Right lobe of liver (tissue), 4 donors: Measurements from ENCODE around the gene KIF6.

Experiments used
- POLR2A ChIP-seq: fragments of 450-650 bp; IDR thresholded peaks from one replicate; pipeline ENCODE4 v1.6.1; 2017; ENCODE audit warnings: antibody characterized with exemption, mild to moderate bottlenecking
- TF ChIP-seq, protein P1 (sequence below), 4 donors: fragments of 200-600 bp in 3 of 4; fragments of 450-650 bp in 1 of 4; IDR thresholded peaks; one replicate each; pipeline versions ENCODE4 v1.5.1 to v1.8.0; 2016 to 2022; ENCODE audit warnings: antibody characterized with exemption in 4 of 4, mild to moderate bottlenecking in 2 of 4
- donor health status: DM: no; HTN: no; CAD: no.
- donor health status: DM: no; HTN: no; CAD: no.
- donor health status: DM: no; HTN: yes; CAD: no.

DNA sequence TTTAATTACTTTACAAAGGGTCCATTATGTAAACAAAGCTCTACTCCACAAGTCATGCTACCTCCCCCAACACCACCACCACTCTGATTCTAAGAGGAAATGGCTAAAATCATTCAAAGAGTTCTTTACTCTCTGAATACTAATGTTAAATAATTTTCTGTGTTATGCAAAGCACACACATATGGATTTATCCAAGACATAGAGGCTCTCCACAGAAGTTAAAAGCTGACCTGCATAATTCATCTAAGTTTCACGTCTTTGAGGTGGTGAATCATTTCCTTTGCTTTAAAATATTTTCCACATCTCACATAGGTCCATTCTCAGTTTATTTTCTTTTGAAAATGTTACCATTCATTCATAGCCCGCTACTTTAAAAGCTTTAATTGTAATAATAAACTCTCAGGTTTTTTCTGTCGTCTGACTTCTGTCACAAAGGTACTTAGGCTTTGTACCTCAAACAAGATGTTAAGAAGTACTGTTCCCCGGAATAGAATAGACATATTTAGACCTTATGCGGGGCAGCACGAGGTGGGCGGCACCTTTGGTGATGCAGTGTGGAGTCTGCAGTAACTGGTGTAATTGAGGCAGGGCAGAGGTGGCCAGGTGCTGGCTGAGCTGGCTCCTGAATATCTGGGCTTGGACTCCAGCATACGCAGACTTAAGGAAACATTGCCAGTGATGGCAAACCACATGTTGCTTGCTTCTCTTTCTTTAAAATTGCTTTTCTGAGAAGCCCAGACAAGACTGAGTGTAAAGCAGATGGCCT lies 55.8 kb downstream of the KIF6 start:
- no peak for TF ChIP-seq POLR2A
- TF ChIP-seq, protein P1, sequence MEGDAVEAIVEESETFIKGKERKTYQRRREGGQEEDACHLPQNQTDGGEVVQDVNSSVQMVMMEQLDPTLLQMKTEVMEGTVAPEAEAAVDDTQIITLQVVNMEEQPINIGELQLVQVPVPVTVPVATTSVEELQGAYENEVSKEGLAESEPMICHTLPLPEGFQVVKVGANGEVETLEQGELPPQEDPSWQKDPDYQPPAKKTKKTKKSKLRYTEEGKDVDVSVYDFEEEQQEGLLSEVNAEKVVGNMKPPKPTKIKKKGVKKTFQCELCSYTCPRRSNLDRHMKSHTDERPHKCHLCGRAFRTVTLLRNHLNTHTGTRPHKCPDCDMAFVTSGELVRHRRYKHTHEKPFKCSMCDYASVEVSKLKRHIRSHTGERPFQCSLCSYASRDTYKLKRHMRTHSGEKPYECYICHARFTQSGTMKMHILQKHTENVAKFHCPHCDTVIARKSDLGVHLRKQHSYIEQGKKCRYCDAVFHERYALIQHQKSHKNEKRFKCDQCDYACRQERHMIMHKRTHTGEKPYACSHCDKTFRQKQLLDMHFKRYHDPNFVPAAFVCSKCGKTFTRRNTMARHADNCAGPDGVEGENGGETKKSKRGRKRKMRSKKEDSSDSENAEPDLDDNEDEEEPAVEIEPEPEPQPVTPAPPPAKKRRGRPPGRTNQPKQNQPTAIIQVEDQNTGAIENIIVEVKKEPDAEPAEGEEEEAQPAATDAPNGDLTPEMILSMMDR (IDR thresholded peaks at IDR 0.05), result no peak
